Vagina (tissue), 2 donors: ENCODE results near the gene PMFBP1. TPM values are rescaled to one million over a fixed set of nuclear protein-coding genes. Genes with fewer than 3 reads are reported as not detected.

Source experiments
- DNase-seq, 2 donors: peaks; one replicate each; pipeline ENCODE4 v3.0.0-alpha.2; 2017; ENCODE audit errors: extremely low spot score in 2 of 2
- H3K27ac ChIP-seq: fragments of 200-600 bp; sonication (generic); one replicate; pipeline ENCODE4 v1.5.1; 2019
- H3K27me3 ChIP-seq: fragments of 200-600 bp; sonication (generic); one replicate; pipeline ENCODE4 v1.5.1; 2019
- H3K36me3 ChIP-seq, 2 donors: fragments of 200-600 bp; sonication (generic); one replicate each; pipeline ENCODE4 v1.5.1; 2017 to 2019
- H3K4me1 ChIP-seq: fragments of 200-600 bp; sonication (generic); one replicate; pipeline ENCODE4 v1.5.1; 2019
- H3K4me3 ChIP-seq, 2 donors: fragments of 200-600 bp; sonication (generic); 1 replicate in 1 of 2; 2 replicates in 1 of 2; pipeline ENCODE4 v1.5.1; 2016 to 2019
- H3K9me3 ChIP-seq: fragments of 200-600 bp; sonication (generic); one replicate; pipeline ENCODE4 v1.5.1; 2019
- CTCF ChIP-seq, 3 experiments: fragments of 450-650 bp in 2 of 3; fragments of 200-600 bp in 1 of 3; sonication (generic) in 1 of 3; IDR thresholded peaks; one replicate each; pipeline ENCODE4 v1.5.1; 2017 to 2019; ENCODE audit warnings: antibody characterized with exemption in 3 of 3, mild to moderate bottlenecking in 2 of 3, moderate library complexity in 2 of 3
- POLR2A ChIP-seq, 2 donors: fragments of 450-650 bp; IDR thresholded peaks; one replicate each; pipeline ENCODE4 v1.6.1; 2017; ENCODE audit warnings: antibody characterized with exemption in 2 of 2, mild to moderate bottlenecking in 2 of 2, moderate library complexity in 2 of 2
- POLR2AphosphoS5 ChIP-seq, 2 donors: sonication (generic); formaldehyde crosslinking; IDR thresholded peaks; one replicate each; pipeline ENCODE4 v1.9.0; 2017; ENCODE audit warnings: antibody characterized with exemption in 2 of 2, mild to moderate bottlenecking in 2 of 2, low read depth in 1 of 2; ENCODE audit not compliant: insufficient read depth in 1 of 2
- intact Hi-C: fragments of 100-400 bp; cut with DNase I; formaldehyde crosslinking; loops from one replicate; pipeline ENCODE4 v1.15.1; 2023
- total RNA-seq: library from RNA; depleted of rRNA; stranded (reverse); fragments of >200 nt; gene quantifications from one replicate; pipeline ENCODE4 v1.2.3, GENCODE V29; 2016

PMFBP1 gene
- total RNA-seq: not detected

DNA sequence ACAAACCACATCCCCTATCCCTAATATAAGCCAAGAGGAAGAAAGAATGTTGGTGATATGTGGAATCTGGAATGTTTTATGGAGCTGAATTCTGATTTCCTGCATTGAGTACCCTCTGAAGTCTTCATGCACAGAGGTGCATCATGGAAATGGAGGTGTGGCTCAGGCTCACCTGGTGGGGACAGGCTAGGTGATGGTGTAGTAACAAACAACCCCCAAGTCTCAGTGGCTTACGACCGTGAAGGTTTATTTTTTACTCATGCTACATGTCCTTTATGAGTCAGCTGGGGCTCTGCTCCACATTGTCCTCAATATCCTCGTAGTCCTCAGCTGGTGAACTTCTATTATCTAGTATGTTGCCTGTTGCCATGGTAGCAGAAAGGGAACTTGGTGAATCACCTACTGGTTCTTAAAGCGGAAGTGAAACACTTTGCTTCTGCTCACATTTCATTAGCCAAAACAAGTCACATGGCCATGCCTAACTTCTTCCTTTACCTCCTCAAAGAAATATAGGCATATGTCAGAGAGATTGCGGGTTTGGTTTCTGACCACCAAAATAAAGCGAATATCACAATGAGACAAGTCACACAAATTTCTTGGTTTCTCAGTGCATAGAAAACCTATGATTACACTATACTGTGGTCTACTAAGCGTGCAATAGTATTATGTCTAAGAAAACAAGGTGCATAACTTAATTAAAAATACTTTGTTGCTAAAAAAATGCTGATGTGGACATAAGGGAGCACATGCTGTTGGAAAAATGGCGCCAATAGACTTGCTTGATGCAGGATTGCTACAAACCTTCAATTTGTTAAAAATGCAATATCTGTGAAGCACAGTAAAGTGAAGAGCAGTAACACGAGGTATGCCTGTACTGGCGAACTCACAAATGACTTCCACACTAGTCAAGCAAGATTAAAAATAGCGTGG is at the start of gene PMFBP1:
Gene PMFBP1 (minus strand): TSS at position 51 of the 930 bp plus-strand sequence. CDS start 947 bp downstream, outside the sequence.
- DNase-seq: no peak

GRCh38 chr16:72221630-72222024 is 49.7 kb upstream of the PMFBP1 start:
- no peak for DNase-seq
- Histone ChIP-seq H3K27ac (no peak overlapping the region), H3K36me3 (no peaks in the 10 kb centered on the region), H3K4me3 (no peak overlapping the region), H3K27me3 (no peaks in the 10 kb centered on the region), H3K9me3 (no peaks in the 10 kb centered on the region), H3K4me1 (no peaks in the 10 kb centered on the region)
- intact Hi-C loops: no loop called here
- TF ChIP-seq POLR2AphosphoS5 (IDR thresholded peaks at IDR 0.05; ENCODE audit: insufficient read depth in 1 of 2, low read depth in 1 of 2) (no peak), CTCF (IDR thresholded peaks at IDR 0.05) (no peak), POLR2A (IDR thresholded peaks at IDR 0.05) (no peak)

More for the DNA sequence above, at the start of gene PMFBP1:
- no peaks in the 10 kb centered on the region for H3K9me3 ChIP-seq
- no peaks in the 10 kb centered on the region for H3K4me1 ChIP-seq
- intact Hi-C loops: no loop called here
- no peak within 1 kb of the TSS for H3K4me3 ChIP-seq
- no peak for TF ChIP-seq POLR2A (IDR thresholded peaks at IDR 0.05)
- TF ChIP-seq CTCF (IDR thresholded peaks at IDR 0.05): no peak
- no peak for TF ChIP-seq POLR2AphosphoS5 (IDR thresholded peaks at IDR 0.05; ENCODE audit: insufficient read depth in 1 of 2, low read depth in 1 of 2)
- no peaks in the 10 kb centered on the region for H3K27me3 ChIP-seq
- no peaks in the 10 kb centered on the region for H3K36me3 ChIP-seq
- H3K27ac ChIP-seq: no peak within 1 kb of the TSS

- DNase-seq: no peak
- TF ChIP-seq POLR2A (IDR thresholded peaks at IDR 0.05): no peak
- no peak for TF ChIP-seq POLR2AphosphoS5 (IDR thresholded peaks at IDR 0.05; ENCODE audit: insufficient read depth in 1 of 2, low read depth in 1 of 2)
- no peak for TF ChIP-seq CTCF (IDR thresholded peaks at IDR 0.05)
- no peak overlapping the region for H3K4me3 ChIP-seq
- H3K36me3 ChIP-seq: no peaks in the 10 kb centered on the region
- H3K27me3 ChIP-seq: no peaks in the 10 kb centered on the region
- no peak overlapping the region for H3K27ac ChIP-seq
- H3K4me1 ChIP-seq: no peaks in the 10 kb centered on the region
- H3K9me3 ChIP-seq: no peaks in the 10 kb centered on the region
- intact Hi-C loops: no loop called here
Observed at GRCh38 chr16:72220875-72221629, 49.1 kb upstream of the PMFBP1 start.

DNA sequence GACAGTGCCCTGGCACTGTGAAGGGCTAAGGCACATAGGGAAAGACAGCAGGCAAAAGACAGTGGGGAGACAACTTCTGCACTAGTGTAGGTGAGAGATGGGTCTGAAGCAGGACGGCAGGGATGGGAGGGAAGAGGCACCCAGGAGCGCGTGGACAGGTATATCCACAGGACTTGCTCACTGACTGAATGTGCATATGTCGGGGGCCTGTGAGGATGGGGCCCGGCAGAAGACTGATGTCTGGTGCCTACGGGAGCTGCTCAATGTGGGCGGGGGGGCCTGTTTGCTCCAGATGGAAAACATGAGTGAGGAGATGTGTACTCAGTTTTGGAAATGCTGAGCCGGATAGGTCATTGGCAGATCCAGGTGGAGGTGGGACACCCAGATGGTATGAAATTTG is 47.3 kb upstream of the PMFBP1 start:
- DNase-seq: no peak
- Histone ChIP-seq H3K4me3 (no peak overlapping the region), H3K36me3 (no peaks in the 10 kb centered on the region), H3K27me3 (no peaks in the 10 kb centered on the region), H3K4me1 (no peaks in the 10 kb centered on the region), H3K9me3 (no peaks in the 10 kb centered on the region), H3K27ac (no peak overlapping the region)
- intact Hi-C loops: no loop called here
- no peak for TF ChIP-seq POLR2A (IDR thresholded peaks at IDR 0.05)
- TF ChIP-seq POLR2AphosphoS5 (IDR thresholded peaks at IDR 0.05; ENCODE audit: insufficient read depth in 1 of 2, low read depth in 1 of 2): no peak
- TF ChIP-seq CTCF (IDR thresholded peaks at IDR 0.05): no peak
